Measurements from ENCODE around the gene SSBP3.

GRCh38 chr1:54246116-54246721 lies 160.0 kb downstream of the SSBP3 start:
- TF ChIP-seq, protein P1, sequence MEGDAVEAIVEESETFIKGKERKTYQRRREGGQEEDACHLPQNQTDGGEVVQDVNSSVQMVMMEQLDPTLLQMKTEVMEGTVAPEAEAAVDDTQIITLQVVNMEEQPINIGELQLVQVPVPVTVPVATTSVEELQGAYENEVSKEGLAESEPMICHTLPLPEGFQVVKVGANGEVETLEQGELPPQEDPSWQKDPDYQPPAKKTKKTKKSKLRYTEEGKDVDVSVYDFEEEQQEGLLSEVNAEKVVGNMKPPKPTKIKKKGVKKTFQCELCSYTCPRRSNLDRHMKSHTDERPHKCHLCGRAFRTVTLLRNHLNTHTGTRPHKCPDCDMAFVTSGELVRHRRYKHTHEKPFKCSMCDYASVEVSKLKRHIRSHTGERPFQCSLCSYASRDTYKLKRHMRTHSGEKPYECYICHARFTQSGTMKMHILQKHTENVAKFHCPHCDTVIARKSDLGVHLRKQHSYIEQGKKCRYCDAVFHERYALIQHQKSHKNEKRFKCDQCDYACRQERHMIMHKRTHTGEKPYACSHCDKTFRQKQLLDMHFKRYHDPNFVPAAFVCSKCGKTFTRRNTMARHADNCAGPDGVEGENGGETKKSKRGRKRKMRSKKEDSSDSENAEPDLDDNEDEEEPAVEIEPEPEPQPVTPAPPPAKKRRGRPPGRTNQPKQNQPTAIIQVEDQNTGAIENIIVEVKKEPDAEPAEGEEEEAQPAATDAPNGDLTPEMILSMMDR (IDR thresholded peaks at IDR 0.05) = no peak
- no peak for TF ChIP-seq ZFX (IDR thresholded peaks at IDR 0.05; ENCODE audit: borderline replicate concordance)
